Right kidney (tissue), 1 donor: Measurements from ENCODE around the gene ATAD1.
"Not testable (repeated sequence)": the region's sequence is repeated elsewhere in the genome, so short reads cannot be mapped to it uniquely, and the experiment has no call there.

Source experiments
- DNase-seq: peaks from one replicate; pipeline ENCODE4 v3.0.0-alpha.2; 2016

ATAD1 gene

DNA sequence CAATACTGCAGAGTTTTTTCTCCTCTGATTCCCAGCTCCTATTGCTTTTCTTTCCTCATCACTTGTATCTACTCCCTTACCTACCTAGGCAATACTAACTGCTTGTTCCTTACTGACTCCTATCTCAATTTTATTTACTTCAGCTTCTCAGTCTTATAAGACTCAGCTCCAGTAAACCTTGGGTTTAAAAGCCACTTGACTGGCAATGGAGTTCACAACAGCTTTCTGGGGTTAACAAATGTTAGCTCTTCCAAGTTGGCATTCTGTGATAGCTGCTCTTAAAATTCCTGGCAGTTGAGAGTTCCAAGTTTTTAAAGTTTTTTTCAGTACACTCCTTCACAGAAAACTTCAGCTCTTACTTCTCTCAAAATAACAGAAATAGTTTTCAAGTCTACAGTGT is 14.2 kb downstream of the ATAD1 start:
- DNase-seq: no peak

DNA sequence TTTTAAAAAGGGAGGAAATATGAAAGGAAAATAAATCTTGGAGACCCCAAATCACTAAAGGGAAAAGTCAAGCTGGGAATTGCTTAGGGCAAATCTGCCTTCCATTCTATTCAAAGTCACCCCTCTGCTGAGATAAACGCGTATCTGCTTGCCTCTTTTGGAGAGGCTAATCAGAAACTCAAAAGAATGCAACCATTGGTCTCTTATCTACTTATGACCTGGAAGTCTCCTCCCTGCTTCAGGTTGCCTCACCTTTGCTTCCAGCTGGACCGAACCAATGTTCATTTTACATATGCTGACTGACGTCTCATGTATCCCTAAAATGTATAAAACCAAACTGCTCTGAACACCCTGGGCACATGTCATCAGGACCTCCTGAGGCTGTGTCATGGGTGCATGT is 14.7 kb downstream of the ATAD1 start:
- no peak for DNase-seq

- not testable (repeated sequence) for DNase-seq
Observed at GRCh38 chr10:87801813-87802435, 16.1 kb downstream of the ATAD1 start.

DNA sequence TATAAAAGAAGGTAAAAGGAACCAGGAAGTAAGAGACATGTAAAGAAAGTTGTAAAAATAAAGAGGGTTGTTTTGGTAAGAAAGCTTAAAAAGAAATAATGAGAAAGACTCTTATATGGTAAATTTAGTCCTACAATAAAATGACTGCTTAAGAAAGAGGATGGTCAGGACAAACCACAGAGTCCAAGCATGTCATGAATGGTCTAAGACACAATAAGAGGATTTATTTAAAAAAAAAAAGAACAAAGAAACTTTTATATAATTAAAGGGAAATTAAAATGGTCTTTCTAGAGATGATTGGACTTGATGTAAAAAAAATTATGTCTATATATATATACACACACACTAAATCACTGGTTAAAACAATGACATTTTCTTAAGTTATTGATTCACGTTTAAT is 18.2 kb downstream of the ATAD1 start:
- no peak for DNase-seq

DNA sequence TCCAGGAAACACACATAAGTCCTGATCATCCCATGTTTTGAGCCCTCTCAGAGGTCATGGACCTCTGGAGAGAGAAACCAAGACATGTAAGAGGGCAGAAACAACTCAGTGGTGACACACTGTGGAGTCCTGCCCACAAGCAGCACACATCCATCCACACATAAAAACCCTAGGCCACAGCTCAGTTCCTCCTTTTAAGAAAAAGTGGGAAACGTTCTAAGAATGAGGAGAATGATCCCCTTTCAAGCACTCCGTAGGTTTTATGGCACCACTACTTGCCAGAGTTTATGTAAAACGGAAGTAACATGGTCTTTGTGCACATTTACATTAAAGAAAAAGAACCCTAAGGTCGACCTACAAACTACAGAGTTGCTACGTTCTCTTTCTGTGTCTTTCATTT is 19.9 kb downstream of the ATAD1 start:
- no peak for DNase-seq

- DNase-seq: no peak
Observed at GRCh38 chr10:87794285-87794684, 23.7 kb downstream of the ATAD1 start.

DNA sequence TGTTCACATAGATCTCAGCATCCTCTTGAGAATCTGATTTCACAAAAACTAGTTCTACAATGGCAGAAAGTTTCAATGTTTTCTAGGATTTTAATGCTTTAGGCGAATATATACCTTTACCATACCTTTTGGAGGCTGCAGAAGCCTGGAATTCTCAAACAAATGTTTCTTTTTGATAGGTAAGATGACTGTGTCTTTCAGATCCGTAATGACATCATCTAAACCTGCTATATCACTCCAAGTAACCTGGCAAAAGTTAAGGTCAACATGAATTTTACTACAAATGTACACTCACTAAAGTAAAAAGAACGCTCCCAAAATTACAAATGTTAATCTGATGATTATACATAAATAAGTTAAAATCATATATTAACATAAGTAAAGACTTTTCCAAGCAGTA is 27.8 kb downstream of the ATAD1 start:
- DNase-seq: no peak

GRCh38 chr10:87786421-87786820 is 31.6 kb downstream of the ATAD1 start:
- no peak for DNase-seq

DNA sequence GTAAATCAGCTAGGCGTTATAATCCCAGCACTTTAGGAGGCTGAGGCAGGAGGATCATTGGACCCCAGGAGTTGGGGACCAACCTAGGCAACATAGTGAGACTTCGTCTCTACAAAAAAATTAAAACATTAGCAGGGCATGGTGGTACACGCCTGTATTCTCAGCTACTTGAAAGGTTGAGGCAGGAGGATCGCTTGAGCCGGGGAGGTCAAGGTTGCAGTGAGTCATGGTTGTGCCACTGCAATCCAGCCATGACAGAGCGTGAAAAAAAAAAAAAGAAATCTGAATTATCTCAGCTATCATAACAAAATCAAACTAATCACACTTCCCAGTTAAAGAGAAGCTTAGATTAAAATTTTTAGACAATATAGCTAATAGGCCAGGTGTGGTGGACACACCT is 35.3 kb downstream of the ATAD1 start:
- no peak for DNase-seq

- DNase-seq: no peak
Observed at GRCh38 chr10:87781545-87781944, 36.5 kb downstream of the ATAD1 start.

GRCh38 chr10:87776328-87776727 is 41.7 kb downstream of the ATAD1 start:
- no peak for DNase-seq

DNA sequence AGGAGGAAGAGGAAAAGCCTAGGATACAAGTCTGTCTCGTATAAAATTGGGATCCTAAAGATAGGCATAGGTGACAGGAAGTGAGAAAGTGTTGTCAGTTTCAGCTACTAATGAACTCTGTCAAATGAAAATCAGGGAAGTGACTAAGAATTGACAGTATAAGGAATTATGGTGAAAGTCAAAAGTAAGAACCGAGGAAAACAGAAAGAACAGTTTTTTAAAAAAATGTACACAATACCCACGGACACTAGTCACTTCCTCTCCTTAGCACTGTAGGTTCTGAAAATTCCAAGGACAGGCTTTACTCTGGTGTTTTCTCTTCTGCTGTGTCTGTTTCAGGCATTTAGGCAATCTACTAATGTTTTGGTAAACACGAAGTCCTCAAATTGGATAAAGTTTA is 42.3 kb downstream of the ATAD1 start:
- no peak for DNase-seq

- no peak for DNase-seq
Observed at GRCh38 chr10:87771871-87772500, 46.0 kb downstream of the ATAD1 start.

DNA sequence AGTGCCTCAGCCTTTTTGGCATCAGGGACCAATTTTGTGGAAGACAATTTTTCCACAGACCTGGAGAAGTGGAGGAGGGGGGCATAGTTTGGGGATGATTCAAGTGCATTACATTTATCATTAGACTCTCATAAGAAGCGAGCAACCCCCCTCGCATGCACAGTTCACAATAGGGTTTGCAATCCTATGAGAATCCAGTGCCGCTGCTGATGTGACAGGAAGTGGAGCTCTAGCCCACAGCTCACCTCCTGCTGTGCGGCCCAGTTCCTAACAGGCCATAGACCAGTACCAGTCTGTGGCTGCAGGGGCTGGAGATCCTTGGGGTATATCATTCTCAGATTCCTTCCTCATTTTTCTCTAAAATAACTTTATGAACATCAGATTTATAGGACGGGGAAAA is 50.8 kb downstream of the ATAD1 start:
- no peak for DNase-seq

GRCh38 chr10:87765666-87766376 is 52.2 kb downstream of the ATAD1 start:
- DNase-seq: no peak

DNA sequence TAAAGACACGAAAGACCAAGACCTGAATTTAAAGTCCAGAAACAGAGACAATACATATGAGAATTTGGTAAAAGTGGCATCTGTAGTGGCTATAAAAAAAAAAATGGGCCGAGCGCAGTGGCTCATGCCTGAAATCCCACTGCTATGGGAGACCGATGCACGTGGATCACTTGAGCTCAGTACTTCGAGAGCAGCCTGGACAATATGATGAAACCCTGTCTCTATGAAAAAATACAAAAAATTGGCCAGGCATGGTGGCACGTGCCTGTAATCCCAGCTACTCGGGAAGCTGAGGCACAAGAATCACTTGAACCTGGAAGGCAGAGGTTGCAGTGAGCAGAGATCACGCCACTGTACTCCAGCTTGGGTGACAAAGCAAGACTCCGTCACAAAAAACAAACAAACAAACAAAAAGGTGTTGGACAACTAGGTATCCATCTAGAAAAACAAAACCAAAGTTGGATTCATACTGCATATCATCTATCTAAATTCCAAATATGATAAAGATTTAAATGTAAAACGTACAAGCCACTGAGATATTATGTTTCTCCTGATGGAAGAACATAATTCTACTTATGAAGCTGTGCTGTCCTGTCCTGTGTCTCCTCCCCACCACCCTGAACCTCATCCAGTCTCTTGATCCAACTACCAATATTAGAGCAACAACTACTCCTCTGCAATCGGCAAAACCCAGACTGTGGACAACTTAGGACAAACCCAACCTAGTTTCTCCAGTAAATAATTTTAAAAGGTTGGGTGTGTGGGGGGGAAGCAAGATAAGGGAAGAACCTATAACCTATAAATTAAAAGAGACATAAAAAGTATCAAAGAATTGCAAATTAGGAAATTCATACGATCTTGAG is 53.7 kb downstream of the ATAD1 start:
- no peak for DNase-seq

DNA sequence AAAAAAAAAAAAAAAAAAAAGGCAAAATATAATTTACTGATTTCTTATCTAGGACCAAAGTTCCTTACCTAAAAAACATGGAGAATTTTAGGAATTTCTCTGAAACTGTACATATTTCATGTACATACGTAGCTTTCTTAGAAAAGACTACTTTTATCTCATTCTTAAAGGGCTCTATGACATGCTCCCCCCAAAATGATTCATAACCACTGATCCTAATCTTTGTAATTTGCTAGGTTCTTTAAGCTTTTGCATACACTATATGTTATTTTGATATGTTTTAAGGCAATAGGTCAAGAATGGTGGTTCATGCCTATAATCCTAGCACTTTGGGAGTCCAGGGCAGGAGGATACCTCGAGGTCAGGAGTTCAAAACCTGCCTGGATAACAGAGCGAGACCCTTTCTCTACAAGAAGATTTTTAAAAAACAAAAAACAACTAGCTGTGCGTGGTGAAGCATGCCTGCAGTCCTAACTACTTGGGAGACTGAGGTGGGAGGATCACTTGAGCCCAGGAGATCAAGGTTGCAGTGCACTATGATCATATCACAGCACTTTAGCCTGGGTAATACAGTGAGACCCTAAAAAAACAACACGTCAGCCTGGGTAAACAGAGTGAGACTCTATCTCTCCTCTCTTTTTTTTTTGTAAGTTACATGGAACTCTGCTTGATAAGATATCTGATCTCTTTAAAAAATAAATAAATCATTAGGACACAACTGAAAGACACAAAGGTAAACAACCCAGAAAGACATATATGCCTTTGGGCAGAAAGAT is 54.8 kb downstream of the ATAD1 start:
- no peak for DNase-seq

DNA sequence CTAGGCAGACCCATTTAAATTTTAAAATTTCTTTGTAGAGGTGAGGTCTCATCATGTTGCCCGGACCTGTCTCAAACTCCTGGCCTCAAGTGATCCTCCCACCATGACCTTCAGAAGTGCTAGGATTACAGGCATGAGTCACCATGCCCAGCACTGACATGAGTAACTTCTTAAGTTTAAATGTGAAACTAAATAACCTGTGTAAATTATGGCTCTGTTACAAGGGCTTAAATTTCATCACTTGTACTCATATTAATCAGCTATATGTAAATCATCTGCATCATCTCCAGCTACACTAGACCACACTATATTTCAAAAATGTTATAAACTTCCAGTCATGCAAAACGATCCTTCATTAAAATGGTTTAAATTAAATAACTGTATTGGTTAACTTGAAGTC is 56.1 kb downstream of the ATAD1 start:
- no peak for DNase-seq

DNA sequence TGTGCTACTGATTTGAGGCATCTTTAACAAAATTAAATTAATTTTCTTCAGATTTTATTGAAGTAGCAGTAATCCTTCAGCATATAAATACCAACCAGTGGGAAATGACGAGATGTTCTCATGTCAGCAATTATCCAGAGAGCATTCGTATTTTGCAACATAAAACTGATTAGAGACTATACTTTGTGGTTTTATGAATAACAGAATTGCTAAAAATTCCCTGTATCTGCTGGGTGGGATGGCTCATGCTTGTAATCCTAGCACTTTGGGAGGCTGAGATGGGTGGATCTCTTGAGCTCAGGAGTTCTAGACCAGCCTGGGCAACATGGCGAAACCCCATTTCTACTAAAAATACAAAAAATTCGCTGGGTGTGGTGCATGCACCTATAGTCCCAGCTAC is 56.9 kb downstream of the ATAD1 start:
- DNase-seq: no peak

- no peak for DNase-seq
Observed at GRCh38 chr10:87760195-87760905, 57.7 kb downstream of the ATAD1 start.

DNA sequence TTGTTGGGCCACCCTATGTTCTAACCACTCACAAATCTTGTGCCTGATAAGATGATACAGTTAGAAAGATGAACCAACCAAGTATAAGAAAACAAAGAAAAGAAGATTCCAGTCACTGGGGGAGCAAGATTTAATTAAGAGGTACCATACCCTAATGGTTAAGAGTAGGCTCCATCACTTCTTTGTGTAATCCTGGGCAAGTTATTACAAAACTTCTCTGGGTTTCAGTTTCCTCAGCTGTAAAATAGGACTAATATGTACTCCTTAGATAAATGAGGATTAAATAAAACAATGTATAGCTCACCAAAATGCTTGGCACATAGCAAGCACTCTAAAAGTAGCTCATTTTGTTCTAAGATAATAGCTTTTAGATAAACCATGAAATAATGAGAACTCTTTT is 58.5 kb downstream of the ATAD1 start:
- no peak for DNase-seq

- DNase-seq: no peak
Observed at GRCh38 chr10:87757685-87758084, 60.3 kb downstream of the ATAD1 start.
